Right atrium auricular region (tissue), 2 donors: ENCODE results near the gene MESP2. TPM values are rescaled to one million over a fixed set of nuclear protein-coding genes. Genes with fewer than 3 reads are reported as not detected.

Source experiments
- DNase-seq: peaks from one replicate; pipeline ENCODE4 v3.0.0-alpha.2; 2019; ENCODE audit warnings: low spot score
- H3K27ac ChIP-seq, 2 donors: fragments of 200-600 bp; sonication (generic); 1 replicate in 1 of 2; 2 replicates in 1 of 2; pipeline ENCODE4 v1.5.1; 2016 to 2019
- H3K27me3 ChIP-seq, 2 donors: fragments of 200-600 bp; sonication (generic); one replicate each; pipeline versions ENCODE4 v1.5.1 to v1.6.0; 2017 to 2019
- H3K36me3 ChIP-seq: fragments of 200-600 bp; sonication (generic); one replicate; pipeline ENCODE4 v1.5.1; 2016
- H3K4me1 ChIP-seq, 2 donors: fragments of 200-600 bp; sonication (generic); one replicate each; pipeline versions ENCODE4 v1.5.1 to v1.6.0; 2017 to 2019
- H3K4me3 ChIP-seq, 2 donors: fragments of 200-600 bp; sonication (generic); 1 replicate in 1 of 2; 2 replicates in 1 of 2; pipeline ENCODE4 v1.5.1; 2017 to 2019; ENCODE audit warnings: mild to moderate bottlenecking in 1 of 2, moderate library complexity in 1 of 2
- H3K9me3 ChIP-seq, 2 donors: fragments of 200-600 bp; sonication (generic); one replicate each; pipeline ENCODE4 v1.5.1; 2019
- total RNA-seq, 2 donors: library from RNA; depleted of rRNA; stranded (reverse); fragments of >200 nt; gene quantifications; one replicate each; pipeline ENCODE4 v1.1.0, GENCODE V29; 2016
- TF ChIP-seq, protein P1 (sequence below), 2 donors: fragments of 200-600 bp; sonication (generic); IDR thresholded peaks; one replicate each; pipeline ENCODE4 v1.5.1; 2019; ENCODE audit warnings: antibody characterized with exemption in 2 of 2

The MESP2 gene
- total RNA-seq, 2 donors from 2014 or later: not detected

DNA sequence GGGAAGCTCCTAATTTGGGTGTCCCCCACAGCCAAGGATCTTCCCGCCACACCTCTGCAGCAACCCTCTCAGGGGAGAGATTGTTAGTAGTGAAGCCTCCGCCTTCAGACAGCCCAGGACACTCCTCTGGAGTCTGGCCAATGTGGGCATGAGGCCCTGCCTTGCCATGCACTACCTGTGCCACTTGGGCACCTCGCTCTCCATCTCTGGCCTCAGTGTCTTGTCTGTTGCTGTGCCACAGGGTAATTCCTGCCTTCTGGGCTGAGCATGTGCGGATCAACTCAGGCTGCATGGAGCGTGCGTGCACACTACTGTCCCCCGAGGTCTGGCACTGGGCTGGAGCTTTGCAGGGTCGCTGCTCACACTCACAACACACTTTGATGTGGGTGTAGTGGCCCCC is 17.2 kb upstream of the MESP2 start:
- no peaks in the 10 kb centered on the region for H3K4me1 ChIP-seq
- H3K27ac ChIP-seq: no peak overlapping the region
- no peaks in the 10 kb centered on the region for H3K9me3 ChIP-seq
- TF ChIP-seq, protein P1, sequence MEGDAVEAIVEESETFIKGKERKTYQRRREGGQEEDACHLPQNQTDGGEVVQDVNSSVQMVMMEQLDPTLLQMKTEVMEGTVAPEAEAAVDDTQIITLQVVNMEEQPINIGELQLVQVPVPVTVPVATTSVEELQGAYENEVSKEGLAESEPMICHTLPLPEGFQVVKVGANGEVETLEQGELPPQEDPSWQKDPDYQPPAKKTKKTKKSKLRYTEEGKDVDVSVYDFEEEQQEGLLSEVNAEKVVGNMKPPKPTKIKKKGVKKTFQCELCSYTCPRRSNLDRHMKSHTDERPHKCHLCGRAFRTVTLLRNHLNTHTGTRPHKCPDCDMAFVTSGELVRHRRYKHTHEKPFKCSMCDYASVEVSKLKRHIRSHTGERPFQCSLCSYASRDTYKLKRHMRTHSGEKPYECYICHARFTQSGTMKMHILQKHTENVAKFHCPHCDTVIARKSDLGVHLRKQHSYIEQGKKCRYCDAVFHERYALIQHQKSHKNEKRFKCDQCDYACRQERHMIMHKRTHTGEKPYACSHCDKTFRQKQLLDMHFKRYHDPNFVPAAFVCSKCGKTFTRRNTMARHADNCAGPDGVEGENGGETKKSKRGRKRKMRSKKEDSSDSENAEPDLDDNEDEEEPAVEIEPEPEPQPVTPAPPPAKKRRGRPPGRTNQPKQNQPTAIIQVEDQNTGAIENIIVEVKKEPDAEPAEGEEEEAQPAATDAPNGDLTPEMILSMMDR (IDR thresholded peaks at IDR 0.05): no peak
- DNase-seq: no peak
- no peak overlapping the region for H3K4me3 ChIP-seq
- no peaks in the 10 kb centered on the region for H3K36me3 ChIP-seq
- no peaks in the 10 kb centered on the region for H3K27me3 ChIP-seq

DNA sequence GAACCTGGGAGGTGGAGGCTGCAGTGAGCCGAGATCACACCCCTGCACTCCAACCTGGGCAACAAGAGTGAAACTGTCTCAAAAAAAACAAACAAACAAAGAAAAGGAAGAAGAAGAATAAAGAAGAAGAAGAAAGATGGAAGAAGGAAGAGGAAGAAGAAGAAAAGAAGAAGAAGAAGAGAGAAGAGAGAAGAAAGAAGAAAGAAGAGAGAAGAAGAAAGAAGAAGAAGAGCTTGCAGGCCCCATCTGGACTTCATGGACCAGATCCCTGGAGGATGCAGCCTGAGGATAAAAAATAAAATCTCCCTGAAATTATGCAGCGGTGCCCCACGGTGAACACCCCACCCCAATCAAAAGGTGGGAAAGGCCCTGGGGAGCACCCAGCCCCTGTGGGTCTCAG is 16.3 kb upstream of the MESP2 start:
- no peak for DNase-seq
- H3K36me3 ChIP-seq: no peaks in the 10 kb centered on the region
- TF ChIP-seq, protein P1 (IDR thresholded peaks at IDR 0.05): no peak
- H3K4me1 ChIP-seq: no peaks in the 10 kb centered on the region
- H3K4me3 ChIP-seq: no peak overlapping the region
- no peak overlapping the region for H3K27ac ChIP-seq
- H3K27me3 ChIP-seq: no peaks in the 10 kb centered on the region
- no peaks in the 10 kb centered on the region for H3K9me3 ChIP-seq

DNA sequence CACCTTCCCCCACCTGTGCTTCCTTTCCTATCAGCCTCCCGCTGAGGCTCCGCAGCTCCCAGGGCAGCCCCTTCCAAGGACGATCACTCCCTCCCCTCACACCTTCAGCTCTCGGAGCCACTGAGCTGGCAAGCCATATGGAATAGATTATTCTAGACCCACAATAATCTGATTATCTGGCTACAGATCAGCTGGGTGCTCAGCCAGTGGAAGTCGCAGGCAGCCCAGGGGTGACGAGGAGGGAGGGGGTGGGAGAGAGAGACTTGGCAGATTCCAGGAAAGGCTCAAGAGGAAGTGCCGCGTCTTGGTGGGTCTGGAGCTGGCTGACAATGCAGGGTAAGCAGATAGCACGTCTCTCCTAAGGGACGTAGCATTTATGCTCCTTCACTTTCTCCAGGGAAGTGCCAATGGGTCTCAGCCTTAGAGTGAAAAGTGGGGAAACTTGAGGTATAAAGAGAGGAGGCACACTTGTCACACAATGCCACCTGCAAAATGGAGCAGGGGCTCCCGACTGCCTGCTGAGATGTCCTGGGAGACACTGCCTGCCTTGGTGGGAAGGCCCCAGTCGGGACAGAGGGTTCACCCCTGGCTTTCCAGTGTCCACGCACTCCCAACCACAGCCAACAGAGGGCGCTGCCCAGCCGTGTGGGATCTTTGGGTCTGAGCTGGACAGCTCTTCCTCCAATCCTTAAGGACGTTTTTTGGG is 15.7 kb upstream of the MESP2 start:
- no peaks in the 10 kb centered on the region for H3K4me1 ChIP-seq
- H3K4me3 ChIP-seq: no peak overlapping the region
- TF ChIP-seq, protein P1 (IDR thresholded peaks at IDR 0.05): peak; percentile 88 to 96
- H3K27ac ChIP-seq: no peak overlapping the region
- peak; percentile 84 for DNase-seq
- no peaks in the 10 kb centered on the region for H3K36me3 ChIP-seq
- no peaks in the 10 kb centered on the region for H3K9me3 ChIP-seq
- H3K27me3 ChIP-seq: no peaks in the 10 kb centered on the region

DNA sequence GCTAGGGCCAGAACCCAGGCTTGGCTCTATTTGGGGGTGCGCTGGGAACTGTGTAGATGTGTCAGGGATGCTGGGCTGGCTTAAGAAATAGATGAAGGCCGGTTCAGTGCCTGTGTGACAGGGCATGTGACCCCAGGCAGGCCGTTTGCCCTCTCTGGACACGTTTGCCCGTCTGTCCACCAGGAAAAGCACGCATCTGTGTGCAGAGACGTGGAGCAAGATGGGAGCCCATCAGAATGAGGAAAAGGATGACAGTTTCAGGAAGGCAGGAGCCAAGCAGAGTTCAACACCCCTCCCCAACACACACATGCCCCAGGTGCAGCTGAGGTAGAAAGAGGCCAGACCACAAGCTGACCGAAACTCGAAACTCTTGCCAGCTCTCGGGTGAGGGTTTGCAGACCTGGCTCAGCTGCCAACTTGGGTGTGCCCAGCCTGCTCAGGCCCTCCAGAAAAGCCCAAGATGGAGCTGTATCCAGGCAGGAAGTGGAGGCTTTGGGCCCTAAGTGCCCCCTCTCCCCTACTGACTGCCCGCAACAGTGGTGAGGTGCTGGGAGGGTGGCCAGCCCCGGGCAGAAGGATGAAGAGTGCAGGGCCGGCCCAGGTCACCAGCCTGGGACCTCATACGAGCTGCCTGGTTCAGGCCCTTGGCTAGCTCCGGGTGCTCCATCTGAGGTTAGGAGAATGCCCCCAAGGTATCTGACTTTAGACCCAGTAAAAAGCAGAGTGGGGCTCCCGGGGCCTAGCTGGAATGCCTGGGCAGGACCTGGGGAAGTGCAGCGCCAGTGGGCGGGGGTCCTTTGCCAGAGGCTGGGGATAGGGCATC is 14.9 kb upstream of the MESP2 start:
- no peaks in the 10 kb centered on the region for H3K4me1 ChIP-seq
- no peak overlapping the region for H3K27ac ChIP-seq
- TF ChIP-seq, protein P1 (IDR thresholded peaks at IDR 0.05): peak in 1 of 2 donors; percentile 9
- no peaks in the 10 kb centered on the region for H3K36me3 ChIP-seq
- no peaks in the 10 kb centered on the region for H3K9me3 ChIP-seq
- no peak for DNase-seq
- no peaks in the 10 kb centered on the region for H3K27me3 ChIP-seq
- no peak overlapping the region for H3K4me3 ChIP-seq

DNA sequence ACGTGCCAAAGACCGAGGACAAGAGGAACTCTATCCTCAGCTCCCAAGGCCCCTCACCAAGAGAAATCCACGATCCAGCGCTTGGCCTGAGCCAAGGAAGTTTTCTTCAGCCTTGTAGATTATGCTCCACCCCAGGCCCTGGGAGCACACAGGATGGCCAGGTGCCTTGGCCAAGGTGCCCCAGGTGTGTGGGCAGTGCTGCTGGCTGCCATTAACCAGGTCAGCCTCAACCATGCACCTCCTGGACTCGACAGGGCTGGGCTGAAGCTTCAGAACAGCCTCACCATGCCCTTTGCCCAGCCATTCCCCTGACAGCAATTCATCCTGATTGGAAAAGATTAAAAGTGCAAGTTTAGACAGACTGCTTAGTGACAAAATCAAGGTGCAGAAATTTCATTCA is 14.2 kb upstream of the MESP2 start:
- TF ChIP-seq, protein P1 (IDR thresholded peaks at IDR 0.05): no peak
- Histone ChIP-seq H3K27me3 (no peaks in the 10 kb centered on the region), H3K4me1 (no peaks in the 10 kb centered on the region), H3K9me3 (no peaks in the 10 kb centered on the region), H3K4me3 (no peak overlapping the region), H3K36me3 (no peaks in the 10 kb centered on the region), H3K27ac (no peak overlapping the region)
- DNase-seq: no peak
